Measurements from ENCODE around the gene GTF2H3. TPM values are rescaled to one million over a fixed set of nuclear protein-coding genes. Genes with fewer than 3 reads are reported as not detected.
A peak's percentile ranks its signal among the peaks of the same experiment; 100 is the strongest.

Gene GTF2H3
- total and polyA plus RNA-seq, 9 of the 15 experiments (the other 6 are each of a cell fraction or from before 2014, with no cell fraction given): 22.7 to 99.7 (median 49.6) TPM

DNA sequence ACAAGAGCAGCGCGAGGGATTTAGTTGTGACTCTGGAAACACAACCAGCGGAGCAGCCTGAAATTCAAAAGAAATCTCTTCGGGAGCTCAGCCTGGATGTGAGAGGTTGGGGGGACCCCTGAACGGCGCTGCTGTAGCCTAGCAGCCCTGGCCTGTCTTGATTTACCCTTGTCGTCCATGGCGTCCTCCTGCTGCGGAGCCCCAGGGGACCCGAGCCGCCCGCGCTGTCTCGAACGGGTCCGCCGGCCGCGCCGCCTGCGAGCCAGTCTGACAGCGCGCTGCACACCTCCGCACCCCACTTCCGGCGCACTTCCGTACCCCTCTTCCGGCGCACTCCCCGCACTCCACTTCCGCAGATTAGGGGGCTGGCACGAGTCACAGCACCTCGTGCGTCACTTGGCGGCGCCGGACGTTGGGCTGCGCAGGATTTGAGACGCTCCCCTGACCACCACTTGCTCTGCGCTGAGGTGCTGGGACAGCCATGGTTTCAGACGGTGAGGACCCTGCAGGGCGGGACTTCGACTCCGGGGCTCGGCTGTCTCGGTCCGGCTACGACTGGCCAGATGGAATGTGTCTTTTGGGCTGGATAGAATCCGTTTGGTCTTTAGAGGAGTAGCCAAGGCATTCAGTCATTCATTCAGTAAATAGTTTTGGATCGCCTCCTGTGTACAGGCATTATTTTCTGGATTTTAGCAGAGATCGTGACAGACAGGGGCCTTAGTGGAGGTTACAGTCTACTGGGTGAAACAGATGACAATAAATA, at the start of gene GTF2H3, which contains the start of gene EIF2B1 (continued):
- TF ChIP-seq, protein P1, sequence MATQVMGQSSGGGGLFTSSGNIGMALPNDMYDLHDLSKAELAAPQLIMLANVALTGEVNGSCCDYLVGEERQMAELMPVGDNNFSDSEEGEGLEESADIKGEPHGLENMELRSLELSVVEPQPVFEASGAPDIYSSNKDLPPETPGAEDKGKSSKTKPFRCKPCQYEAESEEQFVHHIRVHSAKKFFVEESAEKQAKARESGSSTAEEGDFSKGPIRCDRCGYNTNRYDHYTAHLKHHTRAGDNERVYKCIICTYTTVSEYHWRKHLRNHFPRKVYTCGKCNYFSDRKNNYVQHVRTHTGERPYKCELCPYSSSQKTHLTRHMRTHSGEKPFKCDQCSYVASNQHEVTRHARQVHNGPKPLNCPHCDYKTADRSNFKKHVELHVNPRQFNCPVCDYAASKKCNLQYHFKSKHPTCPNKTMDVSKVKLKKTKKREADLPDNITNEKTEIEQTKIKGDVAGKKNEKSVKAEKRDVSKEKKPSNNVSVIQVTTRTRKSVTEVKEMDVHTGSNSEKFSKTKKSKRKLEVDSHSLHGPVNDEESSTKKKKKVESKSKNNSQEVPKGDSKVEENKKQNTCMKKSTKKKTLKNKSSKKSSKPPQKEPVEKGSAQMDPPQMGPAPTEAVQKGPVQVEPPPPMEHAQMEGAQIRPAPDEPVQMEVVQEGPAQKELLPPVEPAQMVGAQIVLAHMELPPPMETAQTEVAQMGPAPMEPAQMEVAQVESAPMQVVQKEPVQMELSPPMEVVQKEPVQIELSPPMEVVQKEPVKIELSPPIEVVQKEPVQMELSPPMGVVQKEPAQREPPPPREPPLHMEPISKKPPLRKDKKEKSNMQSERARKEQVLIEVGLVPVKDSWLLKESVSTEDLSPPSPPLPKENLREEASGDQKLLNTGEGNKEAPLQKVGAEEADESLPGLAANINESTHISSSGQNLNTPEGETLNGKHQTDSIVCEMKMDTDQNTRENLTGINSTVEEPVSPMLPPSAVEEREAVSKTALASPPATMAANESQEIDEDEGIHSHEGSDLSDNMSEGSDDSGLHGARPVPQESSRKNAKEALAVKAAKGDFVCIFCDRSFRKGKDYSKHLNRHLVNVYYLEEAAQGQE (IDR thresholded peaks at IDR 0.05; ENCODE audit: borderline replicate concordance): no peak; the same call in 1 of the 2 replicates
- TF ChIP-seq, protein P1 (CRISPR knock-in tag; IDR thresholded peaks at IDR 0.05; ENCODE audit: low read depth): peak; percentile 71
- TF ChIP-seq SPI1 (IDR thresholded peaks at IDR 0.05; ENCODE audit: borderline replicate concordance, low read depth, low read length): peak; percentile 81
- TF ChIP-seq, protein P2, sequence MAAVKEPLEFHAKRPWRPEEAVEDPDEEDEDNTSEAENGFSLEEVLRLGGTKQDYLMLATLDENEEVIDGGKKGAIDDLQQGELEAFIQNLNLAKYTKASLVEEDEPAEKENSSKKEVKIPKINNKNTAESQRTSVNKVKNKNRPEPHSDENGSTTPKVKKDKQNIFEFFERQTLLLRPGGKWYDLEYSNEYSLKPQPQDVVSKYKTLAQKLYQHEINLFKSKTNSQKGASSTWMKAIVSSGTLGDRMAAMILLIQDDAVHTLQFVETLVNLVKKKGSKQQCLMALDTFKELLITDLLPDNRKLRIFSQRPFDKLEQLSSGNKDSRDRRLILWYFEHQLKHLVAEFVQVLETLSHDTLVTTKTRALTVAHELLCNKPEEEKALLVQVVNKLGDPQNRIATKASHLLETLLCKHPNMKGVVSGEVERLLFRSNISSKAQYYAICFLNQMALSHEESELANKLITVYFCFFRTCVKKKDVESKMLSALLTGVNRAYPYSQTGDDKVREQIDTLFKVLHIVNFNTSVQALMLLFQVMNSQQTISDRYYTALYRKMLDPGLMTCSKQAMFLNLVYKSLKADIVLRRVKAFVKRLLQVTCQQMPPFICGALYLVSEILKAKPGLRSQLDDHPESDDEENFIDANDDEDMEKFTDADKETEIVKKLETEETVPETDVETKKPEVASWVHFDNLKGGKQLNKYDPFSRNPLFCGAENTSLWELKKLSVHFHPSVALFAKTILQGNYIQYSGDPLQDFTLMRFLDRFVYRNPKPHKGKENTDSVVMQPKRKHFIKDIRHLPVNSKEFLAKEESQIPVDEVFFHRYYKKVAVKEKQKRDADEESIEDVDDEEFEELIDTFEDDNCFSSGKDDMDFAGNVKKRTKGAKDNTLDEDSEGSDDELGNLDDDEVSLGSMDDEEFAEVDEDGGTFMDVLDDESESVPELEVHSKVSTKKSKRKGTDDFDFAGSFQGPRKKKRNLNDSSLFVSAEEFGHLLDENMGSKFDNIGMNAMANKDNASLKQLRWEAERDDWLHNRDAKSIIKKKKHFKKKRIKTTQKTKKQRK (IDR thresholded peaks at IDR 0.05; ENCODE audit: borderline replicate concordance, low read depth, low read length): no peak
- 0 out of 4 replicates have a peak, but pooled peaks of 1 of the 2 experiments have one; percentile 21 for TF ChIP-seq SRF (CRISPR knock-in tag; IDR thresholded peaks at IDR 0.05)
- TF ChIP-seq, protein P3, sequence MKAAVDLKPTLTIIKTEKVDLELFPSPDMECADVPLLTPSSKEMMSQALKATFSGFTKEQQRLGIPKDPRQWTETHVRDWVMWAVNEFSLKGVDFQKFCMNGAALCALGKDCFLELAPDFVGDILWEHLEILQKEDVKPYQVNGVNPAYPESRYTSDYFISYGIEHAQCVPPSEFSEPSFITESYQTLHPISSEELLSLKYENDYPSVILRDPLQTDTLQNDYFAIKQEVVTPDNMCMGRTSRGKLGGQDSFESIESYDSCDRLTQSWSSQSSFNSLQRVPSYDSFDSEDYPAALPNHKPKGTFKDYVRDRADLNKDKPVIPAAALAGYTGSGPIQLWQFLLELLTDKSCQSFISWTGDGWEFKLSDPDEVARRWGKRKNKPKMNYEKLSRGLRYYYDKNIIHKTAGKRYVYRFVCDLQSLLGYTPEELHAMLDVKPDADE (conservative IDR thresholded peaks at IDR 0.05; ENCODE audit: control insufficient read depth, low read depth, low read length): peak; percentile 99
- TF ChIP-seq, protein P4, sequence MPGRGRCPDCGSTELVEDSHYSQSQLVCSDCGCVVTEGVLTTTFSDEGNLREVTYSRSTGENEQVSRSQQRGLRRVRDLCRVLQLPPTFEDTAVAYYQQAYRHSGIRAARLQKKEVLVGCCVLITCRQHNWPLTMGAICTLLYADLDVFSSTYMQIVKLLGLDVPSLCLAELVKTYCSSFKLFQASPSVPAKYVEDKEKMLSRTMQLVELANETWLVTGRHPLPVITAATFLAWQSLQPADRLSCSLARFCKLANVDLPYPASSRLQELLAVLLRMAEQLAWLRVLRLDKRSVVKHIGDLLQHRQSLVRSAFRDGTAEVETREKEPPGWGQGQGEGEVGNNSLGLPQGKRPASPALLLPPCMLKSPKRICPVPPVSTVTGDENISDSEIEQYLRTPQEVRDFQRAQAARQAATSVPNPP (IDR thresholded peaks at IDR 0.05; ENCODE audit: borderline replicate concordance, insufficient read depth, insufficient read length): no peak
- no peak for TF ChIP-seq ETS2 (tag; IDR thresholded peaks at IDR 0.05; ENCODE audit: borderline replicate concordance, poor library complexity, severe bottlenecking)
- TF ChIP-seq MYNN (IDR thresholded peaks at IDR 0.05): peak; percentile 57; the same call in 1 of the 2 replicates
- no peak for TF ChIP-seq MYNN (CRISPR knock-in tag; IDR thresholded peaks at IDR 0.05)
- TF ChIP-seq BRCA1 (IDR thresholded peaks at IDR 0.05): no peak
- no peak for TF ChIP-seq BRCA1 (CRISPR knock-in tag; IDR thresholded peaks at IDR 0.05)
- TF ChIP-seq GTF2E2 (tag; IDR thresholded peaks at IDR 0.05): peak; percentile 85

All from K562 (cell line).